Uterus (tissue), 4 donors: ENCODE measurements around the gene CASP10. TPM values are rescaled to one million over a fixed set of nuclear protein-coding genes. Genes with fewer than 3 reads are reported as not detected.
"Not testable (repeated sequence)": the region's sequence is repeated elsewhere in the genome, so short reads cannot be mapped to it uniquely, and the experiment has no call there.

Source experiments
- DNase-seq, 2 donors: peaks; one replicate each; pipeline ENCODE4 v3.0.0-alpha.2; 2019 to 2020
- H3K27ac ChIP-seq, 2 donors: fragments of 200-600 bp; sonication (generic); 1 replicate in 1 of 2; 2 replicates in 1 of 2; pipeline ENCODE4 v1.5.1; 2016 to 2018
- H3K27me3 ChIP-seq, 2 donors: fragments of 200-600 bp; sonication (generic); one replicate each; pipeline ENCODE4 v1.5.1; 2018 to 2019; ENCODE audit warnings: control low read depth in 1 of 2
- H3K36me3 ChIP-seq, 2 donors: fragments of 200-600 bp; sonication (generic); one replicate each; pipeline ENCODE4 v1.5.1; 2019; ENCODE audit warnings: control low read depth in 1 of 2
- H3K4me1 ChIP-seq, 2 donors: fragments of 200-600 bp; sonication (generic); one replicate each; pipeline ENCODE4 v1.5.1; 2018 to 2019; ENCODE audit warnings: control low read depth in 1 of 2
- H3K4me3 ChIP-seq, 2 donors: fragments of 200-600 bp; sonication (generic); 1 replicate in 1 of 2; 2 replicates in 1 of 2; pipeline ENCODE4 v1.5.1; 2018 to 2019; ENCODE audit warnings: mild to moderate bottlenecking in 1 of 2
- H3K9me3 ChIP-seq, 2 donors: fragments of 200-600 bp; sonication (generic); one replicate each; pipeline ENCODE4 v1.5.1; 2019; ENCODE audit warnings: control low read depth in 1 of 2
- CTCF ChIP-seq, 4 experiments: fragments of 200-600 bp in 2 of 4; fragments of 450-650 bp in 2 of 4; sonication (generic) in 2 of 4; IDR thresholded peaks; one replicate each; pipeline ENCODE4 v1.5.1; 2016 to 2019; ENCODE audit warnings: antibody characterized with exemption in 4 of 4, mild to moderate bottlenecking in 2 of 4, moderate library complexity in 1 of 4
- POLR2A ChIP-seq, 2 donors: fragments of 450-650 bp; IDR thresholded peaks; one replicate each; pipeline ENCODE4 v1.6.1; 2016; ENCODE audit warnings: antibody characterized with exemption in 2 of 2, mild to moderate bottlenecking in 1 of 2, moderate library complexity in 1 of 2
- intact Hi-C: fragments of 100-400 bp; cut with DNase I; formaldehyde crosslinking; loops from one replicate; pipeline ENCODE4 v1.15.1; 2023; ENCODE audit warnings: low total_unique reads
- total RNA-seq, 4 donors: library from RNA; depleted of rRNA in 3 of 4; stranded (reverse); fragments of >200 nt in 3 of 4; gene quantifications; one replicate each; pipeline versions ENCODE4 v1.1.0 to v1.2.4, GENCODE V29; 2014 to 2023
- donor health status: DM: yes; HTN: yes; CAD: no.

Gene CASP10
- total RNA-seq, 4 donors from 2014 or later = 1.8 to 21.6 (median 11.7) TPM

GRCh38 chr2:201138401-201138970 lies 44.5 kb upstream of the CASP10 start:
- no peaks in the 10 kb centered on the region for H3K36me3 ChIP-seq
- TF ChIP-seq POLR2A (IDR thresholded peaks at IDR 0.05) (no peak), CTCF (IDR thresholded peaks at IDR 0.05) (no peak)
- no peak overlapping the region for H3K4me3 ChIP-seq
- no peak for DNase-seq
- intact Hi-C loops = no loop called here
- H3K27ac ChIP-seq = no peak overlapping the region
- no peaks in the 10 kb centered on the region for H3K9me3 ChIP-seq
- no peaks in the 10 kb centered on the region for H3K4me1 ChIP-seq
- no peaks in the 10 kb centered on the region for H3K27me3 ChIP-seq

GRCh38 chr2:201138986-201139781 lies 43.8 kb upstream of the CASP10 start:
- H3K27ac ChIP-seq, H3K27me3 ChIP-seq, intact Hi-C loops, H3K9me3 ChIP-seq, DNase-seq, H3K36me3 ChIP-seq, H3K4me1 ChIP-seq, H3K4me3 ChIP-seq: not testable (repeated sequence)

GRCh38 chr2:201139836-201140604 lies 42.9 kb upstream of the CASP10 start:
- no peak overlapping the region for H3K27ac ChIP-seq
- H3K36me3 ChIP-seq = no peaks in the 10 kb centered on the region
- intact Hi-C loops = no loop called here
- H3K27me3 ChIP-seq = no peaks in the 10 kb centered on the region
- H3K4me1 ChIP-seq = no peaks in the 10 kb centered on the region
- no peaks in the 10 kb centered on the region for H3K9me3 ChIP-seq
- no peak for DNase-seq
- H3K4me3 ChIP-seq = no peak overlapping the region
- TF ChIP-seq CTCF (IDR thresholded peaks at IDR 0.05) (no peak), POLR2A (IDR thresholded peaks at IDR 0.05) (no peak)

DNA sequence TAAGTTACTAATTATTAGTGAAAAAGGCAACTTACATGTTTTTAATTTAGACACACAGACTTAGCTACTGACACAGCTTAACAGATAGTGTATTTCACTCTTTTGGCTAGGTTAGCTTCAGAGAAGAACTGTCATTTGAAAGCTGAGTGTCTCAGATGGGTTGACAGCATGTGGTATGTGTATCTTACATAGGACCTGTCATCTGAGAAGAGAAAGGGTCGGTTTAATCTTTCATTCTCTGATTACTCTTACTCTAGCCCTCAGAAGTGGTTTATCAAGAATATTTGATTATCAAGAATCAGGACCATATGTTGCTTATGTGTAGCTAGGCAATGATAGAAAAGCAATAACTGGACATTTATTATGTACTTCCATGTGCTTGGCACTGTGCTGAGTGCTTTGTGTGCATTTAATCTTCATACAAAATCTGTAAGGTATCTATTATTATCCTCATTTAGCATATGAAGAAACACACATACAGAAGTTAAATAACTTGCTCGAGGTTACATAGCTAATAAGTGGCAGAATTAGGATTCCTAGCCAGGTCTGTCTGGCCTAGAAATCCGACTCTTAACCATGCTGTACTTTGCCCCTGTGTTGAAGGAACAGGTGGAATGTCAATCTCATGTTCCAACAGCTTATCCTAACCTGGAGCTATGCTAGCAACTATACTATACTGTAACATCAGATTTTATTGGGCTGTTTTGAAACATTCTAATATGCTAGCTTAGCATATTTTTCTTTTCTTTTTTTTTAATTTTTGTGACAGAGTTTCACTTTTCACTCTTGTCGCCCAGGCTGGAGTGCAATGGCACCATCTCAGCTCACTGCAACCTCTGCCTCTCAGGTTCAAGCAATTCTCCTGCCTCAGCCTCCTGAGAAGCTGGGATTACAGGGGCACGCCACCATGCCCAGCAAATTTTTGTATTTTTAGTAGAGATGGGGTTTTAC lies 38.6 kb upstream of the CASP10 start:
- Histone ChIP-seq H3K4me1 (no peaks in the 10 kb centered on the region), H3K27me3 (no peaks in the 10 kb centered on the region), H3K36me3 (no peaks in the 10 kb centered on the region), H3K4me3 (no peak overlapping the region), H3K9me3 (no peaks in the 10 kb centered on the region), H3K27ac (no peak overlapping the region)
- intact Hi-C loops = no loop called here
- TF ChIP-seq CTCF (IDR thresholded peaks at IDR 0.05) (no peak), POLR2A (IDR thresholded peaks at IDR 0.05) (no peak)
- DNase-seq = no peak

- intact Hi-C loops = no loop called here
- Histone ChIP-seq H3K36me3 (no peaks in the 10 kb centered on the region), H3K4me1 (peaks cover 0 to 5% of the 10 kb centered on the region in 2 donors), H3K27me3 (no peaks in the 10 kb centered on the region), H3K9me3 (no peaks in the 10 kb centered on the region), H3K4me3 (no peak overlapping the region), H3K27ac (peak overlapping the region; percentile 13 to 14)
- TF ChIP-seq CTCF (IDR thresholded peaks at IDR 0.05) = no peak
- TF ChIP-seq POLR2A (IDR thresholded peaks at IDR 0.05) = no peak
- no peak for DNase-seq
These were observed 34.4 kb upstream of the CASP10 start for GRCh38 chr2:201148434-201148990.
